Spleen (tissue), 11 donors: ENCODE measurements around the gene KCNRG. TPM values are rescaled to one million over a fixed set of nuclear protein-coding genes. Genes with fewer than 3 reads are reported as not detected.

Source experiments
- DNase-seq: peaks from one replicate; pipeline ENCODE4 v3.0.0-alpha.2; 2020
- H3K27ac ChIP-seq, 8 donors: fragments of 200-600 bp; sonication (generic) in 7 of 8; 1 replicate in 4 of 8; 2 replicates in 4 of 8; pipeline versions ENCODE4 v1.5.0 to v1.8.0; 2016 to 2021; ENCODE audit warnings: inconsistent platforms in 4 of 8, mild to moderate bottlenecking in 4 of 8, moderate library complexity in 1 of 8
- H3K27me3 ChIP-seq, 7 donors: fragments of 200-600 bp; sonication (generic) in 6 of 7; replicated peaks in 1 of 7; 1 replicate in 4 of 7; 2 replicates in 3 of 7; pipeline versions ENCODE4 v1.5.0 to v1.8.0; 2016 to 2021; ENCODE audit warnings: inconsistent platforms in 3 of 7, mild to moderate bottlenecking in 1 of 7
- H3K36me3 ChIP-seq, 6 donors: fragments of 200-600 bp; sonication (generic) in 5 of 6; 1 replicate in 4 of 6; 2 replicates in 2 of 6; pipeline versions ENCODE4 v1.5.0 to v1.8.0; 2016 to 2021; ENCODE audit warnings: inconsistent platforms in 2 of 6
- H3K4me1 ChIP-seq, 6 donors: fragments of 200-600 bp; sonication (generic) in 5 of 6; 1 replicate in 3 of 6; 2 replicates in 3 of 6; pipeline versions ENCODE4 v1.5.0 to v1.8.0; 2016 to 2021; ENCODE audit warnings: inconsistent platforms in 3 of 6
- H3K4me3 ChIP-seq, 8 donors: fragments of 200-600 bp; sonication (generic) in 7 of 8; 1 replicate in 4 of 8; 2 replicates in 4 of 8; pipeline versions ENCODE4 v1.5.0 to v1.8.0; 2016 to 2021; ENCODE audit warnings: inconsistent platforms in 4 of 8, mild to moderate bottlenecking in 4 of 8, moderate library complexity in 2 of 8
- H3K9me3 ChIP-seq, 8 donors: fragments of 200-600 bp; sonication (generic) in 7 of 8; 1 replicate in 4 of 8; 2 replicates in 4 of 8; pipeline versions ENCODE4 v1.5.0 to v1.8.0; 2016 to 2021; ENCODE audit warnings: inconsistent platforms in 4 of 8
- CTCF ChIP-seq, 11 experiments: fragments of 200-600 bp in 7 of 11; fragments of 450-650 bp in 4 of 11; sonication (generic) in 4 of 11; IDR thresholded peaks in 8 of 11; conservative IDR thresholded peaks in 3 of 11; 1 replicate in 7 of 11; 2 replicates in 4 of 11; pipeline versions ENCODE4 v1.4.0 to v1.8.0; 2016 to 2021; ENCODE audit warnings: antibody characterized with exemption in 11 of 11, inconsistent platforms in 4 of 11, mild to moderate bottlenecking in 1 of 11
- POLR2A ChIP-seq, 3 donors: fragments of 450-650 bp; IDR thresholded peaks; one replicate each; pipeline ENCODE4 v1.5.1; 2017; ENCODE audit warnings: antibody characterized with exemption in 3 of 3, mild to moderate bottlenecking in 1 of 3
- POLR2AphosphoS5 ChIP-seq, 3 donors: sonication (generic); formaldehyde crosslinking; IDR thresholded peaks; one replicate each; pipeline ENCODE4 v1.5.1; 2017; ENCODE audit warnings: antibody characterized with exemption in 3 of 3
- WGBS, 5 donors: extraction: QIAGEN DNeasy Blood & Tissue Kit in 3 of 5; methylation state at CpG; one replicate each; pipeline versions ENCODE4 v1.1.5 to v1.1.7; 2013 to 2018; 5-methylcytosine and 5-hydroxymethylcytosine counted together
- intact Hi-C: fragments of 100-400 bp; cut with DNase I; formaldehyde crosslinking; loops from one replicate; pipeline ENCODE4 v1.15.0; 2023; ENCODE audit warnings: low total_unique reads
- polyA plus RNA-seq, 3 donors: library from polyadenylated mRNA; stranded (reverse); fragments of 200-250 nt; gene quantifications; one replicate each; pipeline ENCODE4 v1.2.1, GENCODE V29; 2013
- total RNA-seq, 7 donors: library from RNA; depleted of rRNA in 3 of 7; stranded (reverse); fragments of >200 nt in 3 of 7; fragmentation: NEBNext Ultra II Directional in 4 of 7; extraction: Animal tissue kit (Norgen Biotek cat#: 25700) in 4 of 7; gene quantifications; one replicate each; pipeline versions ENCODE4 v1.1.0 to v1.2.1, GENCODE V29; 2016 to 2021
- donor health status: healthy with polysubstance abuse.
- donor health status: DM: no; HTN: no; CAD: no; lungs with moderate emphysema.
- donor health status: DM: no; HTN: no; CAD: no.
- donor health status: Bipolar disorder and iron deficiency.
- donor health status: healthy.
- donor health status: DM: no; HTN: no; CAD: no.
- donor health status: DM: yes; HTN: yes; CAD: no.

The KCNRG gene
- total and polyA plus RNA-seq, 10 donors, result 0.35 to 2.6 (median 0.86) TPM; not detected in 1

DNA sequence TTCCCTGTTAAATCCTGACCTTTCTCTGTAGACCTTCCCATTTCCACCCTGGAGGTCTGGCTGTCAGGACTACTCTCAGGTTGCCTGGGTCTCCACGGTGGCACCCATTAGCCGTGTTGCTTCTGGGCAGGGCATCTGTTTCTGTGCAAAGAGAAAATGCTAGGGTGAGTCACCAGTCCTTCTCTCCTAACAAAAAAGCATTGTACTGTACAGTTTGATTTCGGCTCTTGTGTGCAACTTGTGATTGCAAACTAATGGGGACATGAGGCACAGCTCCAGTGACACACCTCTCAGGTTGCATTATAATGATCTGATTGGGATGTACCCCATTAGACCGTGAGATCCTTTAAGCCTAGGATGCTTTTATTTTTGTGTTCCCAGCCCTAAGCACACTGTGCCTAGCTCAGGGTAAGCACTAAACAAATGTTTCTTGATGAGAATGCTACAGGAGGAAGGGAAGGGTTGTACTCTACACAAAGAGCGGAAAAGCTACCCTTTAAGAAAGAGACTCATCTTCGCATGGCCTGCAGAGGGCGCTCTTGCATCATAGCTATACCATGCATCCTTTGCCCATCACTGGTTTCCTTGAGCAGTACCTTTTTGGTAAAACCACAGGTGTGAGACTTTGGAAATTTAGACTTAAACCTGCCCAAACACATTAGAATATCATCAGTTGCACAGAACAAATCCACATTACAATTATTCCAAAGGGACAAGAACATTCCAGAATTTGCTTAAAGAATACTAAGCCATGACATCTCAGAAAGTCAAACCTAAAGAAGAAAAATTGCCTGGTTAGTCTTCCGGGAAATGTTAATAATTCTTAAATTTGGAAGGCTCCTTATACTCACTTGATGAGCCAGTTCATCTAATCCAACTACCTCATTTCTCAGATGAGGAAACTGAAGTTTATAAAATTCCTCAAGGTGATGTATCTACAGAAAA, 38.7 kb upstream of the KCNRG start:
- intact Hi-C loops, result loop anchor here (5.0 to 10.0 kb wide), 3 partner anchors 826 to 1088 kb away; no protein-coding TSS in a partner anchor
- H3K27me3 ChIP-seq, result no peaks in the 10 kb centered on the region
- peaks cover 0 to 10% (median 0%) of the 10 kb centered on the region in 6 donors for H3K36me3 ChIP-seq
- peak in 1 of 3 donors; percentile 56 for TF ChIP-seq POLR2AphosphoS5 (IDR thresholded peaks at IDR 0.05)
- no peak for TF ChIP-seq POLR2A (IDR thresholded peaks at IDR 0.05)
- peak; percentile 56 to 87 (median 82) for TF ChIP-seq CTCF (IDR thresholded peaks at IDR 0.05 in 8 of 11, conservative IDR thresholded peaks at IDR 0.05 in 3 of 11)
- H3K9me3 ChIP-seq, result no peaks in the 10 kb centered on the region
- peaks cover 0 to 8% (median 0%) of the 10 kb centered on the region in 6 donors for H3K4me1 ChIP-seq
- 53 to 59% (median 55%) methylated on average over 8 of the region's 8 CpGs for WGBS, 5 donors
- no peak overlapping the region for H3K4me3 ChIP-seq
- DNase-seq, result peak; percentile 91
- no peak overlapping the region for H3K27ac ChIP-seq

GRCh38 chr13:49977992-49978391, 37.3 kb upstream of the KCNRG start:
- WGBS, 5 donors, result 74 to 93% (median 83%) methylated on average over 3 of the region's 3 CpGs
- peaks cover 0 to 8% (median 0%) of the 10 kb centered on the region in 6 donors for H3K4me1 ChIP-seq
- H3K27ac ChIP-seq, result no peak overlapping the region
- H3K4me3 ChIP-seq, result no peak overlapping the region
- no peak for DNase-seq
- intact Hi-C loops, result loop anchor here (5.0 to 10.0 kb wide), 3 partner anchors 824 to 1087 kb away; no protein-coding TSS in a partner anchor
- no peaks in the 10 kb centered on the region for H3K9me3 ChIP-seq
- peaks cover 0 to 14% (median 0%) of the 10 kb centered on the region in 6 donors for H3K36me3 ChIP-seq
- TF ChIP-seq POLR2A (IDR thresholded peaks at IDR 0.05), result no peak
- no peak for TF ChIP-seq CTCF (IDR thresholded peaks at IDR 0.05 in 8 of 11, conservative IDR thresholded peaks at IDR 0.05 in 3 of 11)
- TF ChIP-seq POLR2AphosphoS5 (IDR thresholded peaks at IDR 0.05), result no peak
- H3K27me3 ChIP-seq, result no peaks in the 10 kb centered on the region

GRCh38 chr13:49980266-49980665, 35.0 kb upstream of the KCNRG start:
- intact Hi-C loops, result loop anchor here (10.0 kb wide), 1 partner anchor 545 kb away; no protein-coding TSS in a partner anchor
- no peaks in the 10 kb centered on the region for H3K9me3 ChIP-seq
- DNase-seq, result no peak
- H3K27me3 ChIP-seq, result no peaks in the 10 kb centered on the region
- peaks cover 0 to 27% (median 0%) of the 10 kb centered on the region in 6 donors for H3K36me3 ChIP-seq
- H3K4me1 ChIP-seq, result peaks cover 0 to 8% (median 0%) of the 10 kb centered on the region in 6 donors
- no peak for TF ChIP-seq CTCF (IDR thresholded peaks at IDR 0.05 in 8 of 11, conservative IDR thresholded peaks at IDR 0.05 in 3 of 11)
- no peak for TF ChIP-seq POLR2AphosphoS5 (IDR thresholded peaks at IDR 0.05)
- no peak overlapping the region for H3K4me3 ChIP-seq
- no peak overlapping the region for H3K27ac ChIP-seq

DNA sequence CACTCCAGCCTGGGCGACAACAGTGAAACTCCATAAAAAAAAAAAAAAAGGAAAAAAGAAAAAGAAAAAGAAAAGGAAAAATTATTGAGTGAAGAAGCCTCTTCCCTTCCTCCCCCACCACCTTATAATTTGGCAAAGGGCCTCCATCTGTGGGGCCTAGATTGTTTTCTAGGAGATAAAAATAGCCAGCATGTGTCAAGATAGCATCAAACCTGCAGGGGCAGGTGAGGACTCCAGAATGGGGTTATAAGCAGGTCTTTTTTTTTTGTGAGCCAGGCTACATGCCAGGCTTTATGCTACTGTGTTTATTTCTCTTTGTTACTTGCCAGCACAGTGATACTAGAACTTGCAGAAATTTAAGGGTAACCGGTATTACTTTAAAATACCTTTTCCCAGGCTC, 30.1 kb upstream of the KCNRG start:
- TF ChIP-seq POLR2AphosphoS5 (IDR thresholded peaks at IDR 0.05) (no peak), POLR2A (IDR thresholded peaks at IDR 0.05) (no peak), CTCF (IDR thresholded peaks at IDR 0.05 in 8 of 11, conservative IDR thresholded peaks at IDR 0.05 in 3 of 11) (no peak)
- intact Hi-C loops, result loop anchor here (10.0 kb wide), 1 partner anchor 540 kb away; no protein-coding TSS in a partner anchor

More for the DNA sequence above, 30.1 kb upstream of the KCNRG start:
- H3K36me3 ChIP-seq, result peaks cover 0 to 60% (median 3%) of the 10 kb centered on the region in 6 donors
- 89 to 100% (median 97%) methylated on average over 2 of the region's 2 CpGs for WGBS, 5 donors
- DNase-seq, result no peak
- H3K27me3 ChIP-seq, result no peaks in the 10 kb centered on the region
- no peaks in the 10 kb centered on the region for H3K4me1 ChIP-seq
- H3K4me3 ChIP-seq, result no peak overlapping the region
- H3K9me3 ChIP-seq, result no peaks in the 10 kb centered on the region
- H3K27ac ChIP-seq, result no peak overlapping the region
